Esophagus mucosa (tissue), 1 donor: Measurements from ENCODE around the gene ADAMTSL5. TPM values are rescaled to one million over a fixed set of nuclear protein-coding genes. Genes with fewer than 3 reads are reported as not detected.
"Not testable (repeated sequence)": the region's sequence is repeated elsewhere in the genome, so short reads cannot be mapped to it uniquely, and the experiment has no call there.

Experiments
- ATAC-seq: fragments of 200-7000 bp; cut with Tn5 transposase; one replicate; pipeline ENCODE4 v1.9.1; 2020
- total RNA-seq: library from RNA; stranded (reverse); gene quantifications from one replicate; pipeline ENCODE4 v1.2.4, GENCODE V29; 2023
- donor health status: DM: yes; HTN: yes; CAD: no.

The ADAMTSL5 gene
- 6.7 TPM for total RNA-seq

GRCh38 chr19:1512671-1513498, at the start of gene ADAMTSL5:
Gene ADAMTSL5 (minus strand): TSS chr19:1513019. CDS start chr19:1510943, 2,076 bp downstream.
- ATAC-seq = peak; percentile 61

- ATAC-seq = no peak
These were observed 48.5 kb upstream of the ADAMTSL5 start for GRCh38 chr19:1561236-1561842.

- ATAC-seq = no peak
These were observed 47.6 kb upstream of the ADAMTSL5 start for GRCh38 chr19:1560286-1560882.

GRCh38 chr19:1558552-1558951, 45.7 kb upstream of the ADAMTSL5 start:
- ATAC-seq = no peak

- no peak for ATAC-seq
These were observed 43.7 kb upstream of the ADAMTSL5 start for GRCh38 chr19:1556390-1557070.

- no peak for ATAC-seq
These were observed 42.9 kb upstream of the ADAMTSL5 start for GRCh38 chr19:1555487-1556389.

- no peak for ATAC-seq
These were observed 42.1 kb upstream of the ADAMTSL5 start for GRCh38 chr19:1554968-1555367.

- no peak for ATAC-seq
These were observed 40.6 kb upstream of the ADAMTSL5 start for GRCh38 chr19:1553415-1553814.

GRCh38 chr19:1551068-1552040, 38.5 kb upstream of the ADAMTSL5 start:
- ATAC-seq = no peak

- ATAC-seq = no peak
These were observed 36.6 kb upstream of the ADAMTSL5 start for GRCh38 chr19:1549332-1549945.

GRCh38 chr19:1540365-1540925, 27.6 kb upstream of the ADAMTSL5 start:
- ATAC-seq = no peak

GRCh38 chr19:1539749-1540148, 26.9 kb upstream of the ADAMTSL5 start:
- ATAC-seq = not testable (repeated sequence)

GRCh38 chr19:1538978-1539377, 26.2 kb upstream of the ADAMTSL5 start:
- ATAC-seq = peak; percentile 31

GRCh38 chr19:1535699-1536098, 22.9 kb upstream of the ADAMTSL5 start:
- ATAC-seq = not testable (repeated sequence)

GRCh38 chr19:1534972-1535371, 22.2 kb upstream of the ADAMTSL5 start:
- ATAC-seq = no peak

GRCh38 chr19:1533510-1534150, 20.8 kb upstream of the ADAMTSL5 start:
- ATAC-seq = peak; percentile 45

- no peak for ATAC-seq
These were observed 19.2 kb upstream of the ADAMTSL5 start for GRCh38 chr19:1532003-1532402.

GRCh38 chr19:1531587-1531986, 18.8 kb upstream of the ADAMTSL5 start:
- no peak for ATAC-seq

- not testable (repeated sequence) for ATAC-seq
These were observed 18.0 kb upstream of the ADAMTSL5 start for GRCh38 chr19:1530856-1531255.
